GM21825 (cell line): ENCODE measurements around the gene INSR.
"Not testable (repeated sequence)": the region's sequence is repeated elsewhere in the genome, so short reads cannot be mapped to it uniquely, and the experiment has no call there.

ENCODE experiments used
- ATAC-seq: cut with Tn5 transposase; IDR thresholded peaks from one replicate; pipeline ENCODE4 v1.9.1; 2021; ENCODE audit warnings: mild to moderate bottlenecking, moderate library complexity; ENCODE audit not compliant: unreplicated experiment

Gene INSR

GRCh38 chr19:7258840-7259395 is 35.3 kb downstream of the INSR start:
- no peak for ATAC-seq

- no peak for ATAC-seq
Measured at GRCh38 chr19:7258041-7258839, 36.0 kb downstream of the INSR start.

GRCh38 chr19:7257148-7258040 is 36.8 kb downstream of the INSR start:
- ATAC-seq = no peak

GRCh38 chr19:7255631-7256030 is 38.6 kb downstream of the INSR start:
- ATAC-seq = no peak

- no peak for ATAC-seq
Measured at GRCh38 chr19:7255119-7255518, 39.1 kb downstream of the INSR start.

GRCh38 chr19:7254590-7254989 is 39.6 kb downstream of the INSR start:
- ATAC-seq = no peak

- no peak for ATAC-seq
Measured at GRCh38 chr19:7252364-7252763, 41.9 kb downstream of the INSR start.

GRCh38 chr19:7251494-7251893 is 42.7 kb downstream of the INSR start:
- no peak for ATAC-seq

- no peak for ATAC-seq
Measured at GRCh38 chr19:7250951-7251350, 43.3 kb downstream of the INSR start.

- ATAC-seq = no peak
Measured at GRCh38 chr19:7250057-7250596, 44.1 kb downstream of the INSR start.

- ATAC-seq = no peak
Measured at GRCh38 chr19:7247155-7247554, 47.1 kb downstream of the INSR start.

GRCh38 chr19:7246601-7247000 is 47.6 kb downstream of the INSR start:
- ATAC-seq = no peak

- no peak for ATAC-seq
Measured at GRCh38 chr19:7242601-7243258, 51.5 kb downstream of the INSR start.

GRCh38 chr19:7238051-7238450 is 56.2 kb downstream of the INSR start:
- ATAC-seq = no peak

- ATAC-seq = no peak
Measured at GRCh38 chr19:7236153-7236552, 58.1 kb downstream of the INSR start.

GRCh38 chr19:7230826-7231225 is 63.4 kb downstream of the INSR start:
- no peak for ATAC-seq

GRCh38 chr19:7229735-7230134 is 64.5 kb downstream of the INSR start:
- ATAC-seq = no peak

GRCh38 chr19:7228935-7229541 is 65.2 kb downstream of the INSR start:
- ATAC-seq = no peak

- no peak for ATAC-seq
Measured at GRCh38 chr19:7227735-7228134, 66.5 kb downstream of the INSR start.

- not testable (repeated sequence) for ATAC-seq
Measured at GRCh38 chr19:7227149-7227548, 67.1 kb downstream of the INSR start.
